KMS-11 (cell line): ENCODE data around the gene ITGAX.
"Not testable (repeated sequence)": the region's sequence is repeated elsewhere in the genome, so short reads cannot be mapped to it uniquely, and the experiment has no call there.

Source experiments
- H2AFZ ChIP-seq: fragments of 200-600 bp; sonication (generic); 2 replicates; pipeline ENCODE4 v1.6.1; 2016; ENCODE audit warnings: antibody characterized with exemption, mixed run types, low read depth
- H3K27ac ChIP-seq: fragments of 200-600 bp; sonication (generic); 2 replicates; pipeline ENCODE4 v1.6.1; 2016; ENCODE audit warnings: mild to moderate bottlenecking, mixed run types
- H3K27me3 ChIP-seq: fragments of 200-600 bp; sonication (generic); 2 replicates; pipeline ENCODE4 v1.6.1; 2017; ENCODE audit warnings: mild to moderate bottlenecking, low read depth, mixed run types, moderate library complexity; ENCODE audit not compliant: insufficient read depth
- H3K36me3 ChIP-seq: fragments of 200-600 bp; sonication (generic); 2 replicates; pipeline ENCODE4 v1.6.1; 2017; ENCODE audit warnings: mild to moderate bottlenecking, mixed run types; ENCODE audit not compliant: insufficient read depth
- H3K4me1 ChIP-seq: fragments of 200-600 bp; sonication (generic); 2 replicates; pipeline ENCODE4 v1.6.1; 2016; ENCODE audit warnings: mild to moderate bottlenecking, low read depth, mixed run types; ENCODE audit not compliant: poor library complexity, severe bottlenecking
- H3K4me2 ChIP-seq: fragments of 200-600 bp; sonication (generic); 2 replicates; pipeline ENCODE4 v1.7.0; 2016; ENCODE audit warnings: mild to moderate bottlenecking, mixed run types
- H3K4me3 ChIP-seq: fragments of 200-600 bp; sonication (generic); IDR thresholded peaks from 2 replicates; pipeline ENCODE4 v1.6.1; 2017; ENCODE audit warnings: low read depth, low read length, mixed read lengths; ENCODE audit not compliant: insufficient read depth
- H3K79me2 ChIP-seq: fragments of 200-600 bp; sonication (generic); 2 replicates; pipeline ENCODE4 v1.6.1; 2016; ENCODE audit warnings: low read depth, mixed run types; ENCODE audit not compliant: insufficient read depth
- H3K9ac ChIP-seq: fragments of 200-600 bp; sonication (generic); 2 replicates; pipeline ENCODE4 v1.6.1; 2016; ENCODE audit warnings: mild to moderate bottlenecking, mixed run types
- H4K20me1 ChIP-seq: fragments of 200-600 bp; sonication (generic); 2 replicates; pipeline ENCODE4 v1.6.1; 2016; ENCODE audit warnings: mild to moderate bottlenecking, mixed run types; ENCODE audit not compliant: insufficient read depth
- TF ChIP-seq, protein P1 (sequence below): fragments of 200-600 bp; sonication (generic); conservative IDR thresholded peaks from 2 replicates; pipeline ENCODE4 v1.6.1; 2017; ENCODE audit warnings: low read depth, mild to moderate bottlenecking, antibody characterized with exemption, low read length, moderate library complexity, mixed read lengths

Gene ITGAX

DNA sequence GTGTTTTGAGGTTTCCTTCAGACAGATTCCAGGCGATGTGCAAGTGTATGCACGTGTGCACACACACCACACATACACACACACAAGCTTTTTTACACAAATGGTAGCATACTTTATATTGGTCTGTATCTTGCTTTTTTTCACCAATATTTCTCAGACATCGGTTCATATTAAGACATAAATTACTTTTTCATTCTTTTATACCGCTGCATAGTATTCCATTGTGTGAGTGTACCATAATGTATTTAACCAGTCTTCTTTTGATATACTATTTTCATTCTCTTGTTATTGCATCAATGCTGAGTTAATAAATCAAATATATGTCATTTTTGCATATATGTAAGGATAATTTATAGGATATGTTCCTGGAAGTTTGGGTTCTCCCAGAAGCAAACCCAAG lies 22.4 kb upstream of the ITGAX start:
- Histone ChIP-seq H3K4me2 (no peak overlapping the region), H3K4me1 (no peaks in the 10 kb centered on the region), H3K79me2 (no peaks in the 10 kb centered on the region), H2AFZ (no peak overlapping the region), H3K36me3 (no peaks in the 10 kb centered on the region), H4K20me1 (no peaks in the 10 kb centered on the region), H3K4me3 (no peak overlapping the region), H3K9ac (no peak overlapping the region), H3K27ac (no peak overlapping the region), H3K27me3 (no peaks in the 10 kb centered on the region)
- TF ChIP-seq, protein P1, sequence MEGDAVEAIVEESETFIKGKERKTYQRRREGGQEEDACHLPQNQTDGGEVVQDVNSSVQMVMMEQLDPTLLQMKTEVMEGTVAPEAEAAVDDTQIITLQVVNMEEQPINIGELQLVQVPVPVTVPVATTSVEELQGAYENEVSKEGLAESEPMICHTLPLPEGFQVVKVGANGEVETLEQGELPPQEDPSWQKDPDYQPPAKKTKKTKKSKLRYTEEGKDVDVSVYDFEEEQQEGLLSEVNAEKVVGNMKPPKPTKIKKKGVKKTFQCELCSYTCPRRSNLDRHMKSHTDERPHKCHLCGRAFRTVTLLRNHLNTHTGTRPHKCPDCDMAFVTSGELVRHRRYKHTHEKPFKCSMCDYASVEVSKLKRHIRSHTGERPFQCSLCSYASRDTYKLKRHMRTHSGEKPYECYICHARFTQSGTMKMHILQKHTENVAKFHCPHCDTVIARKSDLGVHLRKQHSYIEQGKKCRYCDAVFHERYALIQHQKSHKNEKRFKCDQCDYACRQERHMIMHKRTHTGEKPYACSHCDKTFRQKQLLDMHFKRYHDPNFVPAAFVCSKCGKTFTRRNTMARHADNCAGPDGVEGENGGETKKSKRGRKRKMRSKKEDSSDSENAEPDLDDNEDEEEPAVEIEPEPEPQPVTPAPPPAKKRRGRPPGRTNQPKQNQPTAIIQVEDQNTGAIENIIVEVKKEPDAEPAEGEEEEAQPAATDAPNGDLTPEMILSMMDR = no peak

DNA sequence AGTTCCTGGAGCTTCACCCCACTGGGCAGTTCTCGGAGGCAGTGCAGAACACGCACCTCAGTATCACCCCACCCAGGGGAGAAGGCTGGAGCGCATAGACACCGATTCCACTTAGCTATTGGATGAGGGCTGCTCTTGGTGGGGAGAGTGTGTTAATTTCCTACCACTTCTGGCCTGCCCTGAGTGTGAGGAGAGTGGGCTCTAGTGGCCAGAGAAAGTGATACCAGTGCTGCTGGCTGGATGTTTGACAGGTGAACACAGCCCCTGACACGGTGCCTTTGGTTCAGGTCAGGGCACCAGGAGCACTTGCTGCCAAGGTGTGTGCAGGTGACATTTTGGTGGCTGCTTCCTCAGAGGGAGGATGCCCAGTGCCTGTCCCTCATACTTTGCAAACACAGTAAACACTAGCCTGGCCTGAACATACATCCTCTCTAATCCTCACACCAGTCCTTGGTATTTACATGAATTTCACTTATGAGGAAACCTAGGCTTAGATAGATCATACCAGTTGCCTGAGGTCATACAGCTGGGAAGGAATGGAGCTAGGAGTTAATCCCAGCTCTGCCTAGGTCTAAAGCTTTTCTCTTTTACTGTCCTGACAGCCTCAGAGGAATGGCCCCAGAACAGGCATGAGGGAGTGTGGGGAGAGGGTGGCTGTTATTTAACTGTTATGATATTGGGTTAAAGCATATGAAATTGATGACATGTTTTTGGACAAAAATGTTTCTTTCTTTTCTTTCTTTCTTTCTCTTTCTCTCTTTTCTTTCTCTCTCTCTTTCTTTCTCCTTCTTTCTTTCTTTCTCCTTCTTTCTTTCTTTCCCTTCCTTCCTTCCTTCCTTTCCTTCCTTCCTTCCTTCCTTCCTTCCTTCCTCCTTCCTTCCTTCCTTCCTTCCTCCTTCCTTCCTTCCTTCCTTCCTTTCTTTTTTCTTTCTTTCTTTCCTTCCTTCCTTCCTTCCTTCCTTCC lies 21.0 kb upstream of the ITGAX start:
- Histone ChIP-seq H3K27ac (no peak overlapping the region), H3K27me3 (no peaks in the 10 kb centered on the region), H3K79me2 (no peaks in the 10 kb centered on the region), H3K9ac (no peak overlapping the region), H3K4me1 (no peaks in the 10 kb centered on the region), H2AFZ (no peak overlapping the region), H3K4me2 (no peak overlapping the region), H3K36me3 (no peaks in the 10 kb centered on the region), H4K20me1 (no peaks in the 10 kb centered on the region), H3K4me3 (no peak overlapping the region)
- TF ChIP-seq, protein P1 = no peak

- H3K79me2 ChIP-seq = no peaks in the 10 kb centered on the region
- TF ChIP-seq, protein P1 = no peak
- H3K27me3 ChIP-seq = no peaks in the 10 kb centered on the region
These were observed 20.0 kb upstream of the ITGAX start for GRCh38 chr16:31334934-31335333.

GRCh38 chr16:31335431-31335830 lies 19.5 kb upstream of the ITGAX start:
- H3K79me2 ChIP-seq = no peaks in the 10 kb centered on the region
- H2AFZ ChIP-seq = no peak overlapping the region
- no peak overlapping the region for H3K9ac ChIP-seq
- no peak overlapping the region for H3K4me3 ChIP-seq
- H3K27ac ChIP-seq = no peak overlapping the region
- H3K36me3 ChIP-seq = no peaks in the 10 kb centered on the region
- H3K27me3 ChIP-seq = no peaks in the 10 kb centered on the region
- H3K4me2 ChIP-seq = no peak overlapping the region
- H3K4me1 ChIP-seq = no peaks in the 10 kb centered on the region
- H4K20me1 ChIP-seq = no peaks in the 10 kb centered on the region
- TF ChIP-seq, protein P1 = no peak

More at GRCh38 chr16:31334934-31335333, 20.0 kb upstream of the ITGAX start:
- Histone ChIP-seq H3K4me1 (no peaks in the 10 kb centered on the region), H3K4me2 (no peak overlapping the region), H2AFZ (no peak overlapping the region), H3K36me3 (no peaks in the 10 kb centered on the region), H4K20me1 (no peaks in the 10 kb centered on the region), H3K4me3 (no peak overlapping the region), H3K9ac (no peak overlapping the region), H3K27ac (no peak overlapping the region)

DNA sequence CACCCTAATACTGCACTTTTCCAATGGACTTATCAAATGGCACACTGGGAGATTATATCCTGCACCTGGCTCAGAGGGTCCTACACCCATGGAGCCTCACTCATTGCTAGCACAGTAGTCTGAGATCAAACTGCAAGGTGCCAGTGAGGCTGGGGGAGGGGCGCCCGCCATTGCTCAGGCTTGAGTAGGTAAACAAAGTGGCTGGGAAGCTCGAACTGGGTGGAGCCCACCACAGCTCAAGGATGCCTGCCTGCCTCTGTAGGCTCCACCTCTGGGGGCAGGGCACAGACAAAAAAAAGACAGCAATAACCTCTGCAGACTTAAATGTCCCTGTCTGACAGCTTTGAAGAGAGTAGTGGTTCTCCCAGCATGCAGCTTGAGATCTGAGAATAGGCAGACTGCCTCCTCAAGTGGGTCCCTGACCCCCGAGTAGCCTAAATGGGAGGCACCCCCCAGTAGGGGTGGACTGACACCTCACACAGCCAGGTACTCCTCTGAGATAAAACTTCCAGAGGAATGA lies 16.8 kb upstream of the ITGAX start:
- not testable (repeated sequence) for H3K27me3 ChIP-seq, H3K4me1 ChIP-seq, H3K27ac ChIP-seq, H3K79me2 ChIP-seq, H3K36me3 ChIP-seq, H4K20me1 ChIP-seq, H3K9ac ChIP-seq, H3K4me3 ChIP-seq, H3K4me2 ChIP-seq, H2AFZ ChIP-seq
